A549 (cell line): ENCODE measurements around the gene NLRP1. TPM values are rescaled to one million over a fixed set of nuclear protein-coding genes. Genes with fewer than 3 reads are reported as not detected.

Experiments used
- ATAC-seq, 2 experiments: fragments of 200-7000 bp in 1 of 2; fragments of >200 bp in 1 of 2; cut with Nextera tagmentation in 1 of 2; cut with Tn5 transposase in 1 of 2; 3 replicates each; pipeline versions ENCODE4 v1.8.0 to v1.9.1; 2018 to 2020; ENCODE audit warnings: mild to moderate bottlenecking in 1 of 2, moderate library complexity in 1 of 2
- CTCF ChIA-PET: fragments of 300-600 bp; sonication (Branson Sonifier 250); formaldehyde crosslinking; extraction: SDS; loops from one replicate; lab custom pipeline; 2021; ENCODE audit warnings: antibody characterized with exemption, inconsistent platforms; lab: Yijun Ruan, JAX
- POLR2A ChIA-PET: fragments of 350-600 bp; formaldehyde crosslinking; extraction: SDS; loops from one replicate; lab custom pipeline; 2021; ENCODE audit warnings: antibody characterized with exemption, inconsistent platforms; lab: Yijun Ruan, JAX
- DNase-seq, 2 experiments: peaks; one replicate each; pipeline versions ENCODE4 v3.0.0 to v3.0.0-alpha.2; 2011 to 2016; ENCODE audit warnings: low read depth in 1 of 2, low spot score in 1 of 2
- FAIRE-seq: peaks from 2 replicates; lab custom pipeline; 2011; peaks lifted over from hg19 to GRCh38; lab: Jason Lieb, UNC
- H3K27ac ChIP-seq, 2 experiments: fragments of >200 bp; sonication (Bioruptor Twin); formaldehyde crosslinking; 3 replicates each; pipeline ENCODE4 v1.5.1; 2016 to 2017
- H3K4me1 ChIP-seq: fragments of >200 bp; sonication (Bioruptor Twin); formaldehyde crosslinking; 3 replicates; pipeline ENCODE4 v1.6.1; 2016
- H3K4me2 ChIP-seq: fragments of >200 bp; sonication (Bioruptor Twin); formaldehyde crosslinking; 3 replicates; pipeline ENCODE4 v1.6.1; 2016
- H3K4me3 ChIP-seq: fragments of >200 bp; sonication (Bioruptor Twin); formaldehyde crosslinking; 3 replicates; pipeline ENCODE4 v1.5.1; 2016
- H3K9me3 ChIP-seq: fragments of >200 bp; sonication (Bioruptor Twin); formaldehyde crosslinking; 3 replicates; pipeline ENCODE4 v1.6.1; 2016
- CBX2 ChIP-seq: fragments of 200-600 bp; sonication (generic); IDR thresholded peaks from 2 replicates; pipeline ENCODE4 v1.6.1; 2016; ENCODE audit warnings: low read depth, mild to moderate bottlenecking, borderline replicate concordance
- CBX8 ChIP-seq: fragments of 200-600 bp; sonication (generic); IDR thresholded peaks from 2 replicates; pipeline ENCODE4 v1.6.1; 2016
- CEBPB ChIP-seq, 2 experiments: fragments of >200 bp in 1 of 2; sonication (Bioruptor Twin) in 1 of 2; formaldehyde crosslinking in 1 of 2; IDR thresholded peaks; 2 replicates each; pipeline ENCODE4 v1.6.1; 2012 to 2016
- EP300 ChIP-seq, 2 experiments: fragments of >200 bp; sonication (Bioruptor Twin); formaldehyde crosslinking; IDR thresholded peaks; 2 replicates in 1 of 2; 3 replicates in 1 of 2; pipeline ENCODE4 v1.6.1; 2016 to 2017
- ESRRA ChIP-seq: fragments of 150-350 bp; IDR thresholded peaks from 2 replicates; pipeline ENCODE4 v1.6.1; 2014; ENCODE audit warnings: mild to moderate bottlenecking, low read length, borderline replicate concordance
- GATA3 ChIP-seq: IDR thresholded peaks from 2 replicates; pipeline ENCODE4 v1.6.1; 2012; ENCODE audit warnings: borderline replicate concordance
- HOXB13 ChIP-seq: fragments of 250-450 bp; sonication (Bioruptor Pico); IDR thresholded peaks from 2 replicates; pipeline ENCODE4 v1.5.0; 2020; ENCODE audit warnings: low read depth, mild to moderate bottlenecking, moderate library complexity
- MAZ ChIP-seq: fragments of 150-350 bp; IDR thresholded peaks from 2 replicates; pipeline ENCODE4 v1.6.1; 2014; ENCODE audit warnings: antibody characterized with exemption, low read depth, low read length, borderline replicate concordance
- MYC ChIP-seq: IDR thresholded peaks from 2 replicates; pipeline ENCODE4 v1.6.1; 2012; ENCODE audit warnings: mild to moderate bottlenecking, inconsistent platforms, low read length, improper control_type of control experiment, borderline replicate concordance
- NR3C1 ChIP-seq: fragments of >200 bp; sonication (Bioruptor Twin); formaldehyde crosslinking; IDR thresholded peaks from 3 replicates; pipeline ENCODE4 v1.6.1; 2017
- POLR2AphosphoS2 ChIP-seq: conservative IDR thresholded peaks from 2 replicates; pipeline ENCODE4 v1.6.1; 2012; ENCODE audit warnings: low read length, improper control_type of control experiment, inconsistent platforms
- RCOR1 ChIP-seq: fragments of 150-350 bp; IDR thresholded peaks from 2 replicates; pipeline ENCODE4 v1.6.1; 2014; ENCODE audit warnings: antibody characterized with exemption, low read length, low read depth
- RFX5 ChIP-seq: fragments of 450-650 bp; IDR thresholded peaks from 2 replicates; pipeline ENCODE4 v1.7.1; 2014; ENCODE audit warnings: antibody characterized with exemption, mild to moderate bottlenecking, moderate library complexity
- ZSCAN20 ChIP-seq: fragments of 250-450 bp; sonication (Bioruptor Pico); IDR thresholded peaks from 2 replicates; pipeline ENCODE4 v1.8.0; 2022; ENCODE audit warnings: mild to moderate bottlenecking, moderate library complexity
- WGBS: methylation state at CpG from one replicate; pipeline ENCODE4 v1.1.6; 2017; ENCODE audit errors: missing lambda C conversion rate; 5-methylcytosine and 5-hydroxymethylcytosine counted together
- polyA plus RNA-seq, 4 experiments: library from polyadenylated mRNA; depleted of rRNA in 3 of 4; stranded (reverse); fragments of >200 nt; fragmentation: RNase III in 1 of 4; extraction: RNeasy Plus Mini Kit Qiagen cat#74134 plus additional on column Dnase treatment in 1 of 4; gene quantifications; 2 replicates in 3 of 4; 3 replicates in 1 of 4; pipeline ENCODE4 v1.2.3, GENCODE V29; 2011 to 2017
- TF ChIP-seq, protein P1 (sequence below): IDR thresholded peaks from 2 replicates; pipeline ENCODE4 v1.6.1; 2012; ENCODE audit warnings: low read depth, borderline replicate concordance
- TF ChIP-seq, protein P2 (sequence below): fragments of 200-600 bp; sonication (generic); IDR thresholded peaks from 2 replicates; pipeline ENCODE4 v1.6.1; 2016; ENCODE audit warnings: antibody characterized with exemption, mild to moderate bottlenecking, moderate library complexity

Gene NLRP1
- polyA plus RNA-seq, 2 of the 4 experiments (the other 2 are of a cell fraction): 1.1 to 4.4 TPM

DNA sequence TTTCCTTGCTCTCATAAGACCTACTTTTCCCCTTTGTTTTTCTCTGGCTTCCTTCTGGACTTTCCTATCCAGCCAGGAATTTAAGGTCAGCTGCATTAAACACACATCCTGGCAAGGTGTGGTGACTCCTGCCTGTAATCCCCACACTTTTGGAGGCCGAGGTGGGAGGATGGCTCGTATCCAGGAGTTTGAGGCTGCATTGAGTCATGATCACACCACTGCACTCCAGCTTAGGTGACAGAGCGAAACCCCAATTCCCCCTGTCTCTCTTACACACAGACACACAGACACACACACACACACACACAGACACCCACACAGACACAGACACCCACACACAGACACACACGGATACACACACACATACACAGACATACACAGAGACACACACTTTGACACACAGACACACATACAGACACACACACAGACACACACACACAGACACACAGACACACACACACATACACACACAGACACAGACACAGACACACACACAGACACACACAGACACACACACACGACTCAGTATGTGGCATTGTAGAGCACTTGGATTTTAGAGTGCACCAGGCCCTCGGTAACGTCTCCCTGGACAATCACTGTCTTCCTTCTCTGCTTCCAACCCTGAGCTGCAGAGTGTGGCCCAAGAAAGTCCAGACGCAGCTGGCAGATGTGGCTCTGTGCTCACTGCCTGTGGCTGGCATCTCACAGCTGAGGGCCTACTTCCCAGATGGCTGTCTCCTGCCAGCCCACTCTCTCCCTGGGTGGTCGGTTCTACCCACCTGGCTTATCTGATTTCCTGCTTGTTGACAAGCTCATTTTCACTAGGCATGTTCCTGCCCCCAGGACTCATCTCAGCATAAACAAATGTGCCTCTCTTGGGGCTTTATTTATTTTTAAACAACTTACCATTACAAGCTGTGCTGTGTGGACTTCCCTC, 39.0 kb downstream of the NLRP1 start:
- ChIA-PET CTCF (interaction anchor here (1.0 to 2.7 kb wide), 4 partner anchors 14 to 49 kb away, joined by 3 to 8 read pairs (median 4); no protein-coding TSS in a partner anchor), POLR2A (no interaction called here)
- no peak for DNase-seq
- no peaks in the 10 kb centered on the region for H3K9me3 ChIP-seq
- no peaks in the 10 kb centered on the region for H3K4me1 ChIP-seq
- 45% methylated on average over 9 of the region's 9 CpGs for whole genome bisulfite sequencing
- no peak overlapping the region for H3K27ac ChIP-seq
- no peak overlapping the region for H3K4me2 ChIP-seq
- TF ChIP-seq MAZ: no peak
- TF ChIP-seq HOXB13 (CRISPR knock-in tag): no peak
- TF ChIP-seq POLR2AphosphoS2: no peak
- no peak overlapping the region for H3K4me3 ChIP-seq
- no peak; a peak in 1 of 6 replicates for ATAC-seq
- no peak for FAIRE-seq

DNA sequence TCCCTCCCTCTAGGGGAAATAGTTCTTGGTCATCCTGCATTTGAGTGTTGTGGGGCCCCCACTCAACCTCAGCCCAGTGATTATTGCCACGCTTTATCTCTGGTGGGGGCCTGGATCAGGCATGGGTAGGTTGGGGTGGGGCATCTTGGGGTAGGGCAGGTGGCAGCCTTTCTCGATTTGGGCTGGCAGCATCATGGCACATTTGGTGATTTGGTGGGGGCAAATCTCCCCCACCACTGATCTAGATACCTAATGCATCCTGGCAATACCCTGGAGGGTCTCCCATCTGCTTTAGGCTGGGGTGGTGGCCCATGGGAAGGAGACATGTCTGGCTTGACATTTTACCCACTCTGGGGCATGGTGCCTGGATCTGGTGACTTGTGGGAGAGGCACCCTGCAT, 40.2 kb downstream of the NLRP1 start:
- 20% methylated on average over 2 of the region's 2 CpGs for WGBS
- ChIA-PET POLR2A (no interaction called here), CTCF (interaction anchor here (1.0 to 2.7 kb wide), 2 partner anchors 11 to 17 kb away, joined by 4 to 8 read pairs; no protein-coding TSS in a partner anchor)
- Histone ChIP-seq H3K9me3 (no peaks in the 10 kb centered on the region), H3K4me3 (no peak overlapping the region), H3K4me1 (no peaks in the 10 kb centered on the region), H3K4me2 (no peak overlapping the region), H3K27ac (no peak overlapping the region)
- ATAC-seq: no peak
- TF ChIP-seq RCOR1 (no peak), CBX8 (no peak)
- no peak for DNase-seq
- FAIRE-seq: no peak

- no peak overlapping the region for H3K4me3 ChIP-seq
- no peak for TF ChIP-seq CEBPB (IDR thresholded peaks at IDR 0.05)
- TF ChIP-seq ESRRA: no peak
- no peak for TF ChIP-seq GATA3
- TF ChIP-seq MYC: no peak
- no peak for TF ChIP-seq NR3C1
- TF ChIP-seq ZSCAN20 (CRISPR knock-in tag): no peak
- TF ChIP-seq, protein P1, sequence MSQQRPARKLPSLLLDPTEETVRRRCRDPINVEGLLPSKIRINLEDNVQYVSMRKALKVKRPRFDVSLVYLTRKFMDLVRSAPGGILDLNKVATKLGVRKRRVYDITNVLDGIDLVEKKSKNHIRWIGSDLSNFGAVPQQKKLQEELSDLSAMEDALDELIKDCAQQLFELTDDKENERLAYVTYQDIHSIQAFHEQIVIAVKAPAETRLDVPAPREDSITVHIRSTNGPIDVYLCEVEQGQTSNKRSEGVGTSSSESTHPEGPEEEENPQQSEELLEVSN: no peak
- TF ChIP-seq CBX2: no peak
- no peak for TF ChIP-seq EP300 (IDR thresholded peaks at IDR 0.05)
- no peak for TF ChIP-seq RFX5
- TF ChIP-seq, protein P2, sequence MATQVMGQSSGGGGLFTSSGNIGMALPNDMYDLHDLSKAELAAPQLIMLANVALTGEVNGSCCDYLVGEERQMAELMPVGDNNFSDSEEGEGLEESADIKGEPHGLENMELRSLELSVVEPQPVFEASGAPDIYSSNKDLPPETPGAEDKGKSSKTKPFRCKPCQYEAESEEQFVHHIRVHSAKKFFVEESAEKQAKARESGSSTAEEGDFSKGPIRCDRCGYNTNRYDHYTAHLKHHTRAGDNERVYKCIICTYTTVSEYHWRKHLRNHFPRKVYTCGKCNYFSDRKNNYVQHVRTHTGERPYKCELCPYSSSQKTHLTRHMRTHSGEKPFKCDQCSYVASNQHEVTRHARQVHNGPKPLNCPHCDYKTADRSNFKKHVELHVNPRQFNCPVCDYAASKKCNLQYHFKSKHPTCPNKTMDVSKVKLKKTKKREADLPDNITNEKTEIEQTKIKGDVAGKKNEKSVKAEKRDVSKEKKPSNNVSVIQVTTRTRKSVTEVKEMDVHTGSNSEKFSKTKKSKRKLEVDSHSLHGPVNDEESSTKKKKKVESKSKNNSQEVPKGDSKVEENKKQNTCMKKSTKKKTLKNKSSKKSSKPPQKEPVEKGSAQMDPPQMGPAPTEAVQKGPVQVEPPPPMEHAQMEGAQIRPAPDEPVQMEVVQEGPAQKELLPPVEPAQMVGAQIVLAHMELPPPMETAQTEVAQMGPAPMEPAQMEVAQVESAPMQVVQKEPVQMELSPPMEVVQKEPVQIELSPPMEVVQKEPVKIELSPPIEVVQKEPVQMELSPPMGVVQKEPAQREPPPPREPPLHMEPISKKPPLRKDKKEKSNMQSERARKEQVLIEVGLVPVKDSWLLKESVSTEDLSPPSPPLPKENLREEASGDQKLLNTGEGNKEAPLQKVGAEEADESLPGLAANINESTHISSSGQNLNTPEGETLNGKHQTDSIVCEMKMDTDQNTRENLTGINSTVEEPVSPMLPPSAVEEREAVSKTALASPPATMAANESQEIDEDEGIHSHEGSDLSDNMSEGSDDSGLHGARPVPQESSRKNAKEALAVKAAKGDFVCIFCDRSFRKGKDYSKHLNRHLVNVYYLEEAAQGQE: no peak
- no peak overlapping the region for H3K4me2 ChIP-seq
- ATAC-seq (no peak), FAIRE-seq (no peak), DNase-seq (no peak)
- no peaks in the 10 kb centered on the region for H3K4me1 ChIP-seq
- WGBS: 55% methylated on average over 6 of the region's 6 CpGs
- ChIA-PET CTCF (interaction anchor here (0.7 to 1.4 kb wide), 6 partner anchors 11 to 871 kb away, joined by 3 to 6 read pairs (median 3); no protein-coding TSS in a partner anchor), POLR2A (interaction anchor here (1.6 kb wide), 1 partner anchor 55 kb away, joined by 3 read pairs; the partner anchor contains the start of genes DERL2 and MIS12)
- no peak overlapping the region for H3K27ac ChIP-seq
- H3K9me3 ChIP-seq: no peaks in the 10 kb centered on the region
Observed at GRCh38 chr17:5541610-5542202, 42.6 kb downstream of the NLRP1 start.
